ENCODE measurements around the gene MORC2.

The MORC2 gene

GRCh38 chr22:30945653-30946052 is 22.9 kb downstream of the MORC2 start:
- TF ChIP-seq SIN3A (IDR thresholded peaks at IDR 0.05; ENCODE audit: borderline replicate concordance, insufficient read depth, low read length) (no peak), TAF1 (IDR thresholded peaks at IDR 0.05; ENCODE audit: borderline replicate concordance, insufficient read depth, low read length) (no peak)

DNA sequence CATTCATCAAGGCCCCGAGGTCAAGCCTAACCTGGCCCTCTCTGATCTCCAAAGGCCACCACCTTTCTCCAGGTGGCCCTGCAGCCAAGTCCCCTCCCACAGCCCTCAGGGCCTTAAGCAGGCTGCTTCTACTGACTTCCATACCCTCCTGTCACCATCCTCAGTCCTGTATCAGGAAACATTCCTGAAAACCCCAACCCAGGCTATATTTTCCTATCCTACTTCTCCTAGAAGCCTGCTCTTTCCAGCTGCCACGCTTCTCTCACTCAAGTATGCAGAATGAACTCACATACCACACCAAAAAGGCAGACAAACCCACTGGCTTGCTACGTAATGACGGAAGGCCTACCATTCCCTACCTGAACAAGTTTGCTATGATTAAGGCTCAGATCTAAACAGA is 23.6 kb downstream of the MORC2 start:
- TF ChIP-seq POLR2AphosphoS5 (IDR thresholded peaks at IDR 0.05; ENCODE audit: low read depth, low read length) (no peak), TAF1 (IDR thresholded peaks at IDR 0.05; ENCODE audit: borderline replicate concordance, insufficient read depth, low read length) (no peak), SIN3A (IDR thresholded peaks at IDR 0.05; ENCODE audit: borderline replicate concordance, insufficient read depth, low read length) (no peak), FOXP2 (optimal IDR thresholded peaks at IDR 0.05; ENCODE audit: borderline replicate concordance, extremely low read depth, extremely low read length, insufficient read depth) (no peak)
- TF ChIP-seq, protein P1, sequence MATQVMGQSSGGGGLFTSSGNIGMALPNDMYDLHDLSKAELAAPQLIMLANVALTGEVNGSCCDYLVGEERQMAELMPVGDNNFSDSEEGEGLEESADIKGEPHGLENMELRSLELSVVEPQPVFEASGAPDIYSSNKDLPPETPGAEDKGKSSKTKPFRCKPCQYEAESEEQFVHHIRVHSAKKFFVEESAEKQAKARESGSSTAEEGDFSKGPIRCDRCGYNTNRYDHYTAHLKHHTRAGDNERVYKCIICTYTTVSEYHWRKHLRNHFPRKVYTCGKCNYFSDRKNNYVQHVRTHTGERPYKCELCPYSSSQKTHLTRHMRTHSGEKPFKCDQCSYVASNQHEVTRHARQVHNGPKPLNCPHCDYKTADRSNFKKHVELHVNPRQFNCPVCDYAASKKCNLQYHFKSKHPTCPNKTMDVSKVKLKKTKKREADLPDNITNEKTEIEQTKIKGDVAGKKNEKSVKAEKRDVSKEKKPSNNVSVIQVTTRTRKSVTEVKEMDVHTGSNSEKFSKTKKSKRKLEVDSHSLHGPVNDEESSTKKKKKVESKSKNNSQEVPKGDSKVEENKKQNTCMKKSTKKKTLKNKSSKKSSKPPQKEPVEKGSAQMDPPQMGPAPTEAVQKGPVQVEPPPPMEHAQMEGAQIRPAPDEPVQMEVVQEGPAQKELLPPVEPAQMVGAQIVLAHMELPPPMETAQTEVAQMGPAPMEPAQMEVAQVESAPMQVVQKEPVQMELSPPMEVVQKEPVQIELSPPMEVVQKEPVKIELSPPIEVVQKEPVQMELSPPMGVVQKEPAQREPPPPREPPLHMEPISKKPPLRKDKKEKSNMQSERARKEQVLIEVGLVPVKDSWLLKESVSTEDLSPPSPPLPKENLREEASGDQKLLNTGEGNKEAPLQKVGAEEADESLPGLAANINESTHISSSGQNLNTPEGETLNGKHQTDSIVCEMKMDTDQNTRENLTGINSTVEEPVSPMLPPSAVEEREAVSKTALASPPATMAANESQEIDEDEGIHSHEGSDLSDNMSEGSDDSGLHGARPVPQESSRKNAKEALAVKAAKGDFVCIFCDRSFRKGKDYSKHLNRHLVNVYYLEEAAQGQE (IDR thresholded peaks at IDR 0.05; ENCODE audit: insufficient read depth in 1 of 2, low read depth in 2 of 2, low read length in 2 of 2), result no peak

- TF ChIP-seq FOXP2 (optimal IDR thresholded peaks at IDR 0.05; ENCODE audit: borderline replicate concordance, extremely low read depth, extremely low read length, insufficient read depth), result no peak
- TF ChIP-seq TAF1 (IDR thresholded peaks at IDR 0.05; ENCODE audit: borderline replicate concordance, insufficient read depth, low read length), result no peak
- no peak for TF ChIP-seq SIN3A (IDR thresholded peaks at IDR 0.05; ENCODE audit: borderline replicate concordance, insufficient read depth, low read length)
- no peak for TF ChIP-seq POLR2AphosphoS5 (IDR thresholded peaks at IDR 0.05; ENCODE audit: low read depth, low read length)
- TF ChIP-seq, protein P1 (IDR thresholded peaks at IDR 0.05; ENCODE audit: insufficient read depth in 1 of 2, low read depth in 2 of 2, low read length in 2 of 2), result no peak
These were observed 25.2 kb downstream of the MORC2 start for GRCh38 chr22:30943368-30943767.

GRCh38 chr22:30941363-30941740 is 27.2 kb downstream of the MORC2 start:
- TF ChIP-seq, protein P1 (IDR thresholded peaks at IDR 0.05; ENCODE audit: insufficient read depth in 1 of 2, low read depth in 2 of 2, low read length in 2 of 2), result no peak
- TF ChIP-seq FOXP2 (optimal IDR thresholded peaks at IDR 0.05; ENCODE audit: borderline replicate concordance, extremely low read depth, extremely low read length, insufficient read depth) (no peak), TAF1 (IDR thresholded peaks at IDR 0.05; ENCODE audit: borderline replicate concordance, insufficient read depth, low read length) (no peak), POLR2AphosphoS5 (IDR thresholded peaks at IDR 0.05; ENCODE audit: low read depth, low read length) (no peak), SIN3A (IDR thresholded peaks at IDR 0.05; ENCODE audit: borderline replicate concordance, insufficient read depth, low read length) (no peak)

GRCh38 chr22:30940685-30941362 is 27.8 kb downstream of the MORC2 start:
- TF ChIP-seq POLR2AphosphoS5 (IDR thresholded peaks at IDR 0.05; ENCODE audit: low read depth, low read length) (no peak), TAF1 (IDR thresholded peaks at IDR 0.05; ENCODE audit: borderline replicate concordance, insufficient read depth, low read length) (no peak), SIN3A (IDR thresholded peaks at IDR 0.05; ENCODE audit: borderline replicate concordance, insufficient read depth, low read length) (no peak), FOXP2 (optimal IDR thresholded peaks at IDR 0.05; ENCODE audit: borderline replicate concordance, extremely low read depth, extremely low read length, insufficient read depth) (no peak)
- TF ChIP-seq, protein P1 (IDR thresholded peaks at IDR 0.05; ENCODE audit: insufficient read depth in 1 of 2, low read depth in 2 of 2, low read length in 2 of 2), result no peak

Data from PFSK-1 (cell line).